Neural progenitor cell (in vitro differentiated cells): ENCODE results near the gene GOLGA8T. TPM values are rescaled to one million over a fixed set of nuclear protein-coding genes. Genes with fewer than 3 reads are reported as not detected.
"Not testable (repeated sequence)": the region's sequence is repeated elsewhere in the genome, so short reads cannot be mapped to it uniquely, and the experiment has no call there.

ENCODE experiments used
- DNase-seq: peaks from one replicate; pipeline ENCODE4 v3.0.0-alpha.2; 2016; ENCODE audit warnings: low spot score
- H2AFZ ChIP-seq: fragments of 200-600 bp; sonication (generic); replicated peaks from 2 replicates; pipeline ENCODE4 v1.6.1; 2016; ENCODE audit warnings: antibody characterized with exemption
- H3F3A ChIP-seq: fragments of 200-600 bp; sonication (generic); 2 replicates; pipeline ENCODE4 v1.6.1; 2016; ENCODE audit warnings: antibody characterized with exemption, low read depth
- H3K27ac ChIP-seq: fragments of 200-600 bp; sonication (generic); 2 replicates; pipeline ENCODE4 v1.5.1; 2016; ENCODE audit warnings: mild to moderate bottlenecking
- H3K27me3 ChIP-seq: fragments of 200-600 bp; sonication (generic); 2 replicates; pipeline ENCODE4 v1.6.1; 2016; ENCODE audit warnings: mild to moderate bottlenecking, moderate library complexity
- H3K36me3 ChIP-seq: fragments of 200-600 bp; sonication (generic); 2 replicates; pipeline ENCODE4 v1.5.1; 2016
- H3K4me1 ChIP-seq: fragments of 200-600 bp; sonication (generic); 2 replicates; pipeline ENCODE4 v1.6.1; 2016; ENCODE audit warnings: mixed run types
- H3K4me2 ChIP-seq: fragments of 200-600 bp; sonication (generic); 2 replicates; pipeline ENCODE4 v1.6.1; 2016
- H3K4me3 ChIP-seq: fragments of 200-600 bp; sonication (generic); 2 replicates; pipeline ENCODE4 v1.5.1; 2016
- H3K79me2 ChIP-seq: fragments of 200-600 bp; sonication (generic); 2 replicates; pipeline ENCODE4 v1.6.1; 2016; ENCODE audit warnings: low read depth
- H3K9ac ChIP-seq: fragments of 200-600 bp; sonication (generic); 2 replicates; pipeline ENCODE4 v1.6.1; 2016
- H3K9me3 ChIP-seq: fragments of 200-600 bp; sonication (generic); 2 replicates; pipeline ENCODE4 v1.5.1; 2016; ENCODE audit warnings: low read depth
- H4K20me1 ChIP-seq: fragments of 200-600 bp; sonication (generic); 2 replicates; pipeline ENCODE4 v1.6.1; 2016; ENCODE audit warnings: low read depth
- H3K27ac Mint-ChIP-seq: 3 replicates; pipeline ENCODE4 v1.8.0; 2021; ENCODE audit warnings: mixed read lengths
- H3K27me3 Mint-ChIP-seq: 2 replicates; pipeline ENCODE4 v1.8.0; 2022; ENCODE audit warnings: low read depth, mild to moderate bottlenecking, inconsistent platforms, moderate library complexity, mixed read lengths; ENCODE audit not compliant: insufficient read depth
- H3K36me3 Mint-ChIP-seq: 3 replicates; pipeline ENCODE4 v1.8.0; 2021; ENCODE audit warnings: mixed read lengths
- H3K4me1 Mint-ChIP-seq: 3 replicates; pipeline ENCODE4 v1.8.0; 2021; ENCODE audit warnings: mixed read lengths
- H3K4me3 Mint-ChIP-seq: 3 replicates; pipeline ENCODE4 v1.8.0; 2021; ENCODE audit warnings: mild to moderate bottlenecking, moderate library complexity, mixed read lengths
- H3K9me3 Mint-ChIP-seq: 3 replicates; pipeline ENCODE4 v1.8.0; 2020; ENCODE audit warnings: mixed read lengths
- CTCF ChIP-seq: fragments of 200-600 bp; sonication (generic); IDR thresholded peaks from 2 replicates; pipeline ENCODE4 v1.5.1; 2017; ENCODE audit warnings: antibody characterized with exemption, mild to moderate bottlenecking
- total RNA-seq: library from RNA; depleted of rRNA; stranded (reverse); fragments of >200 nt; gene quantifications from 2 replicates; pipeline ENCODE4 v1.2.3, GENCODE V29; 2015; ENCODE audit warnings: low replicate concordance

The GOLGA8T gene
- total RNA-seq: not detected in 2 replicates

DNA sequence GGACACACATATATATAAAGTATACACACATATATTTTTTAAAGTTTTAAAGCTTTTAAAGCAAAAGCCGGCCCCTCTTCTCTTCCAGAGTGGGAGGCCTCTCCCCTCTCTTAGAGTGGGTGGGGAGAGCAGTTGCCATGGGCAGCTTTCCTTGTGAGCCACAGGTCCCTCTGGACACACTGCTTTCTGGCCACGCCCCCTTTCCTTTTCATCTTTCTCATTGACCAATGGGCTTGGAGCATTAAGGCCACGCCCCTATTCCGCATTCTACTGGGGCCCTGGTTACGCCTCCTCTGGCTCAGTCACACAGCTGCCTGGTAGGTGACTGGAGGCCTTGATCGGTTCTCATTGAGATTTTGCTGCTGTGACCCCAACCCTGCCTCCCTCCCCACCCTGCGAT lies at the start of gene GOLGA8T:
GOLGA8T (plus strand) TSS at position 301 of the 400 bp plus-strand sequence; CDS start at position 399, 98 bp downstream.
- not testable (repeated sequence) for H3K27ac ChIP-seq, H3K79me2 ChIP-seq, H3K4me1 ChIP-seq, H3K4me2 ChIP-seq, H3K4me1 Mint-ChIP-seq, H3K4me3 Mint-ChIP-seq, H4K20me1 ChIP-seq, H3K36me3 Mint-ChIP-seq, H3F3A ChIP-seq, DNase-seq, H3K9me3 ChIP-seq, H3K4me3 ChIP-seq, H3K27ac Mint-ChIP-seq, H3K9me3 Mint-ChIP-seq, H3K27me3 Mint-ChIP-seq, H2AFZ ChIP-seq, H3K27me3 ChIP-seq, H3K9ac ChIP-seq, H3K36me3 ChIP-seq

GRCh38 chr15:30097827-30098226 lies 37.0 kb upstream of the GOLGA8T start:
- H3K27me3 Mint-ChIP-seq, DNase-seq, H3K27ac Mint-ChIP-seq, H3K4me2 ChIP-seq, H3K27me3 ChIP-seq, H3K9me3 ChIP-seq, H3K36me3 Mint-ChIP-seq, H3K79me2 ChIP-seq, H3K4me1 ChIP-seq, H3K27ac ChIP-seq, H3K4me3 ChIP-seq, H3K9me3 Mint-ChIP-seq, H3F3A ChIP-seq, H3K9ac ChIP-seq, H3K4me1 Mint-ChIP-seq, H3K4me3 Mint-ChIP-seq, H2AFZ ChIP-seq, H4K20me1 ChIP-seq, H3K36me3 ChIP-seq: not testable (repeated sequence)

DNA sequence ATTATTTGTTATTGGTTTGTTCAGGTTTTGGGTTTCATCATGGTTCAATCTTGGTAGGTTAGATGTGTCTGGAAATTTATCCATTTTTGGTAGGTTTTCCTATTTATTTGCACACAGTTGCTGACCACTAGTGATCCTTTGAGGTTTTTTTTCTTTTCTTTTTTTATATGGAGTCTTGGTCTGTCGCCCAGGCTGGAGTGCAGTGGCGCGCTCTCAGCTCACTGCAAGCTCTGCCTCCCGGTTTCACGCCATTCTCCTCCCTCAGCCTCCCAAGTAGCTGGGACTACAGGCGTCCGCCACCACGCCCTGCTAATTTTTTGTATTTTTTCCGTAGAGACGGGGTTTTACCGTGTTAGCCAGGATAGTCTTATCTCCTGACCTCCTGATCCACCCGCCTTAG lies 32.0 kb upstream of the GOLGA8T start:
- H3K4me1 Mint-ChIP-seq, H3K36me3 Mint-ChIP-seq, H3K36me3 ChIP-seq, DNase-seq, H3K27ac Mint-ChIP-seq, H3K4me3 ChIP-seq, H3K9ac ChIP-seq, H3K4me3 Mint-ChIP-seq, H2AFZ ChIP-seq, H3K27me3 ChIP-seq, H3K9me3 ChIP-seq, H3K79me2 ChIP-seq, H3K4me1 ChIP-seq, H3K27ac ChIP-seq, H3K9me3 Mint-ChIP-seq, H3F3A ChIP-seq, H4K20me1 ChIP-seq, H3K4me2 ChIP-seq, H3K27me3 Mint-ChIP-seq: not testable (repeated sequence)

DNA sequence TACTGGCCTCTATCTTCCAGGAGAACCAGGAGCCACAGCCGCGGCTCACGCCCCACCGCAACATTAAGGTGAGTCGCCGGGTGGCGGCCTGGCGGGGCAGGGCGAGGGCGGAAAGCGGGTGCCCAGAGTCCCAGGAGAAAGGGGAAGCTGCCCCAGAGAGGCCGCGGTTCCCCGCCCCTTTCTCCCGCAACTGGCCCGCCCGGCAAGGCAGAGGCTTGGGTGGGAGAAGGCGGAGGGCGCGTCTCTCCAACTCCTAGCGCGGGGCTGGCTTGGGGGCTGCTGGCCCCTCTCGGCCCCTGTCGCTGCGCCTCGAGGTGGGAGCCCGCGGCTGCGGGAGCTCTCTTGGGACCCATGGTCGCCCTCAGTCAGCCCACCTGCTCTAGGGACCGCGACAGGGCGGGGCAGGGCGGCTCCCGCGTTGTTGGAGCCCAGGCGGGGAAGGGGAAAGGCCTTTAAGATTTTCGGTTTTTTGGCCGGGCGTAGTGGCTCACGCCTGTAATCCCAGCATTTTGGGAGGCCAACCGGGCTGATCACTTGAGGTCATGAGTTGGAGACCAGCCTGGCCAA lies 30.8 kb upstream of the GOLGA8T start:
- not testable (repeated sequence) for H3K4me1 Mint-ChIP-seq, H3K9me3 ChIP-seq, H3K79me2 ChIP-seq, H3K36me3 ChIP-seq, H2AFZ ChIP-seq, H3K36me3 Mint-ChIP-seq, DNase-seq, H3K4me1 ChIP-seq, H3K9ac ChIP-seq, H3K27me3 ChIP-seq, H3K9me3 Mint-ChIP-seq, H3K27me3 Mint-ChIP-seq, H3K27ac ChIP-seq, H3K4me3 Mint-ChIP-seq, H3K4me2 ChIP-seq, H3K4me3 ChIP-seq, H3K27ac Mint-ChIP-seq, H4K20me1 ChIP-seq, H3F3A ChIP-seq

- not testable (repeated sequence) for H3K36me3 ChIP-seq, H3K27me3 Mint-ChIP-seq, H3K9me3 ChIP-seq, H4K20me1 ChIP-seq, H3K27ac ChIP-seq, H3K27ac Mint-ChIP-seq, H3K36me3 Mint-ChIP-seq, H3K9ac ChIP-seq, H3K79me2 ChIP-seq, H3K4me3 Mint-ChIP-seq, DNase-seq, H3K4me1 ChIP-seq, H3K4me3 ChIP-seq, H3K9me3 Mint-ChIP-seq, H2AFZ ChIP-seq, H3F3A ChIP-seq, H3K4me2 ChIP-seq, H3K27me3 ChIP-seq, H3K4me1 Mint-ChIP-seq
Observed at GRCh38 chr15:30110591-30110990, 24.3 kb upstream of the GOLGA8T start.

DNA sequence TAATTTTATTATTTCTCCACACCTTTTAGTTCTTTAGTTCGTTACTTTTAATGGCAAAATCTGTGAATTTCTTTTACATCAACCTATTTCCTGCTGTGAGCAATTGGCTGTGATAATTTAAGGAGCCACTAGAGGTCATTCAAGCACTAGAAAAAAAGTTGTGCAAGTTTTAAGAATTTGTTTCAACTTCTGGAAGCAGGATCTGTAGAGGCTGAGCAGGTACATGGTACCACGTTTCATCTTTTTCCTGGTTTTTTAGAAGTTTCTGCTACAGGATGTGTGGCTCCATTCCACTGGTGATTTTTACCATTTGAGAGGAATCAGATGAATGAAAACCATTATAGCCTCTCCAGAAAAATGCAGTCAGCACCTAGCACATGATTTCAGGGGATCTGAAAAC lies 4.8 kb upstream of the GOLGA8T start:
- not testable (repeated sequence) for H3K36me3 ChIP-seq, H3K4me1 ChIP-seq, H3K4me3 Mint-ChIP-seq, H3K9me3 ChIP-seq, H3K4me3 ChIP-seq, H3K27ac Mint-ChIP-seq, H3K9ac ChIP-seq, H3K27ac ChIP-seq, H3K4me2 ChIP-seq, H3K27me3 ChIP-seq, H3K36me3 Mint-ChIP-seq, H4K20me1 ChIP-seq, H3K79me2 ChIP-seq, H3F3A ChIP-seq, H3K27me3 Mint-ChIP-seq, H2AFZ ChIP-seq, H3K9me3 Mint-ChIP-seq, H3K4me1 Mint-ChIP-seq, DNase-seq
- peak; percentile 15 for TF ChIP-seq CTCF

DNA sequence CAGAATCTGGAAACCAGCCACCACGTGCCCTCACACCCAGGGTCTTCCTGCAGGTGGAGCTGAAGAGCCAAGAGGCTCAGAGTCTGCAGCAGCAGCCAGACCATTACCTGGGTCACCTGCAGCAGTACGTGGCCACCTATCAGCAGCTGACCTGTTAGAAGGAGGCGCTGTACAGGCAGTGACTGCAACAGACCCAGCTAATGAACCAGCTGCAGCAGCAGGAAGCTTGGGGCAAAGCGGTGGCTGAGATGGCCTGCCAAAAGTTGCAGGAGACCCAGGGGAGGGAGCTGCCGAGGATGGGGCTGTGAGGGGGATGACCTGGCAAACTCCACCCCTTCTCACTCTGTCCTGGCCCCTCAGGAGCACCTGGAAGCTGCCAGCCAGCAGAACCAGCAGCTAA lies 8.4 kb downstream of the GOLGA8T start:
- not testable (repeated sequence) for DNase-seq, H3K4me3 Mint-ChIP-seq, H3K27me3 Mint-ChIP-seq, H3K79me2 ChIP-seq, H4K20me1 ChIP-seq, H3F3A ChIP-seq, H3K4me3 ChIP-seq, H3K9me3 Mint-ChIP-seq, H3K4me2 ChIP-seq, H3K36me3 ChIP-seq, H3K9ac ChIP-seq, H3K9me3 ChIP-seq, H3K27me3 ChIP-seq, H3K27ac ChIP-seq, H3K4me1 ChIP-seq, H3K36me3 Mint-ChIP-seq, H3K4me1 Mint-ChIP-seq, H3K27ac Mint-ChIP-seq, H2AFZ ChIP-seq

DNA sequence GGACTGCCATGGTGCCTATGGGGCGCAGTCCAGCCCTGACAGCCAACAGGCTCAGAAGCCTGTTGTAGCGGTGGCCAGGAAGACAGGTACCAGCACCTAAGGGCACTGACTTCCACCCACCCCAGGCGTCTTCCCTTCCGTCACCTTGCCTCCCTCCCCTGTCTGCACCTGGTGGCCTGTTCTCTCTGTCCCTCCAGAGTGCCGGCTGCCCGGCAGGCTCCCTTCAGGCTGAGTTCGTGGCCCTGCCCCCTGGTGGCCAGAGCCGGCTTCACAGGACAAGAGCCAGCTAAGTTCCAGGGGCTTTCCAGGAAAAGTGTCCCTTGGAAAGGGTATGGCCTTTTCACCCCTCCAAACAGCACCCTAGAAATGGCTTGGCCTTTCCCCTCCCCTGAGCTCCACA lies 15.0 kb downstream of the GOLGA8T start:
- H3K4me1 Mint-ChIP-seq, H3F3A ChIP-seq, H3K36me3 ChIP-seq, H3K27ac ChIP-seq, H3K27me3 Mint-ChIP-seq, H3K4me1 ChIP-seq, H3K4me2 ChIP-seq, H3K27me3 ChIP-seq, H3K4me3 ChIP-seq, H4K20me1 ChIP-seq, H3K36me3 Mint-ChIP-seq, H3K27ac Mint-ChIP-seq, H3K4me3 Mint-ChIP-seq, H2AFZ ChIP-seq, H3K9me3 Mint-ChIP-seq, H3K9me3 ChIP-seq, H3K9ac ChIP-seq, H3K79me2 ChIP-seq, DNase-seq: not testable (repeated sequence)
